22Rv1 (cell line): Measurements from ENCODE around the gene ILKAP.

Experiments
- CTCF ChIP-seq: fragments of 450-650 bp; IDR thresholded peaks from 2 replicates; pipeline ENCODE4 v1.5.1; 2017; ENCODE audit warnings: mild to moderate bottlenecking
- ZFX ChIP-seq: fragments of 450-650 bp; IDR thresholded peaks from 2 replicates; pipeline ENCODE4 v1.6.1; 2017; ENCODE audit warnings: antibody characterized with exemption, borderline replicate concordance

GRCh38 chr2:238127165-238128060, 76.1 kb downstream of the ILKAP start:
- TF ChIP-seq CTCF (no peak), ZFX (no peak)
